ENCODE measurements around the gene VAPA. TPM values are rescaled to one million over a fixed set of nuclear protein-coding genes. Genes with fewer than 3 reads are reported as not detected.

VAPA gene
- total RNA-seq, 1 experiment from 2014 or later: 138 TPM

- peak; percentile 22 for DNase-seq
- H3K79me2 ChIP-seq (ENCODE audit: low read length): no peaks in the 10 kb centered on the region
- H3K9me2 ChIP-seq (replicated peaks; ENCODE audit: insufficient read depth, low read length): no peaks in the 10 kb centered on the region
- no peaks in the 10 kb centered on the region for H4K20me1 ChIP-seq (ENCODE audit: insufficient read depth, low read depth, low read length)
- H3K36me3 ChIP-seq (ENCODE audit: insufficient read depth, low read length): 0 out of 2 replicates have a peak, but pooled peaks cover 4% of the 10 kb centered on the region
- H3K9ac ChIP-seq (ENCODE audit: low read length): no peak overlapping the region
- H3K4me3 ChIP-seq (ENCODE audit: low read length): no peak overlapping the region
- H3K4me1 ChIP-seq (ENCODE audit: low read length): no peaks in the 10 kb centered on the region
- H3K9me3 ChIP-seq (ENCODE audit: low read length): peaks cover 13% of the 10 kb centered on the region; the same call in 1 of the 2 replicates
- no peak overlapping the region for H3K4me2 ChIP-seq (ENCODE audit: low read depth, low read length, poor library complexity, severe bottlenecking)
- no peak overlapping the region for H2AFZ ChIP-seq (ENCODE audit: low read length)
- no peaks in the 10 kb centered on the region for H3K27me3 ChIP-seq (ENCODE audit: low read length)
- no peak overlapping the region for H3K27ac ChIP-seq (ENCODE audit: low read length)
These were observed 88.5 kb downstream of the VAPA start for GRCh38 chr18:10002280-10002679.

- Histone ChIP-seq H3K4me3 (ENCODE audit: low read length) (no peak overlapping the region), H3K27ac (ENCODE audit: low read length) (no peak overlapping the region), H3K4me2 (ENCODE audit: low read depth, low read length, poor library complexity, severe bottlenecking) (no peak overlapping the region), H3K4me1 (ENCODE audit: low read length) (no peaks in the 10 kb centered on the region), H3K9me2 (replicated peaks; ENCODE audit: insufficient read depth, low read length) (no peaks in the 10 kb centered on the region), H3K27me3 (ENCODE audit: low read length) (no peaks in the 10 kb centered on the region), H3K9me3 (ENCODE audit: low read length) (peaks cover 5% of the 10 kb centered on the region; the same call in 1 of the 2 replicates), H4K20me1 (ENCODE audit: insufficient read depth, low read depth, low read length) (no peaks in the 10 kb centered on the region), H2AFZ (ENCODE audit: low read length) (no peak overlapping the region), H3K36me3 (ENCODE audit: insufficient read depth, low read length) (0 out of 2 replicates have a peak, but pooled peaks cover 4% of the 10 kb centered on the region), H3K79me2 (ENCODE audit: low read length) (no peaks in the 10 kb centered on the region), H3K9ac (ENCODE audit: low read length) (no peak overlapping the region)
- DNase-seq: peak; percentile 15
These were observed 89.5 kb downstream of the VAPA start for GRCh38 chr18:10003281-10003680.

- Histone ChIP-seq H3K4me1 (ENCODE audit: low read length) (no peaks in the 10 kb centered on the region), H3K9ac (ENCODE audit: low read length) (no peak overlapping the region), H3K9me3 (ENCODE audit: low read length) (no peaks in the 10 kb centered on the region), H3K27me3 (ENCODE audit: low read length) (no peaks in the 10 kb centered on the region), H3K4me2 (ENCODE audit: low read depth, low read length, poor library complexity, severe bottlenecking) (no peak overlapping the region), H3K4me3 (ENCODE audit: low read length) (no peak overlapping the region), H3K9me2 (replicated peaks; ENCODE audit: insufficient read depth, low read length) (no peaks in the 10 kb centered on the region), H3K79me2 (ENCODE audit: low read length) (no peaks in the 10 kb centered on the region), H2AFZ (ENCODE audit: low read length) (no peak overlapping the region), H3K27ac (ENCODE audit: low read length) (no peak overlapping the region), H4K20me1 (ENCODE audit: insufficient read depth, low read depth, low read length) (no peaks in the 10 kb centered on the region), H3K36me3 (ENCODE audit: insufficient read depth, low read length) (no peaks in the 10 kb centered on the region)
- DNase-seq: no peak
These were observed 90.0 kb downstream of the VAPA start for GRCh38 chr18:10003866-10004265.

GRCh38 chr18:10006311-10006893 is 92.6 kb downstream of the VAPA start:
- Histone ChIP-seq H3K27ac (ENCODE audit: low read length) (no peak overlapping the region), H3K4me3 (ENCODE audit: low read length) (no peak overlapping the region), H3K9me2 (replicated peaks; ENCODE audit: insufficient read depth, low read length) (no peaks in the 10 kb centered on the region), H3K27me3 (ENCODE audit: low read length) (no peaks in the 10 kb centered on the region), H3K4me1 (ENCODE audit: low read length) (no peaks in the 10 kb centered on the region), H3K36me3 (ENCODE audit: insufficient read depth, low read length) (no peaks in the 10 kb centered on the region), H3K9ac (ENCODE audit: low read length) (no peak overlapping the region), H2AFZ (ENCODE audit: low read length) (no peak overlapping the region), H3K9me3 (ENCODE audit: low read length) (no peaks in the 10 kb centered on the region), H4K20me1 (ENCODE audit: insufficient read depth, low read depth, low read length) (no peaks in the 10 kb centered on the region), H3K79me2 (ENCODE audit: low read length) (no peaks in the 10 kb centered on the region), H3K4me2 (ENCODE audit: low read depth, low read length, poor library complexity, severe bottlenecking) (no peak overlapping the region)
- DNase-seq: peak; percentile 49

GRCh38 chr18:10008006-10008647 is 94.3 kb downstream of the VAPA start:
- Histone ChIP-seq H3K36me3 (ENCODE audit: insufficient read depth, low read length) (no peaks in the 10 kb centered on the region), H3K27ac (ENCODE audit: low read length) (no peak overlapping the region), H2AFZ (ENCODE audit: low read length) (no peak overlapping the region), H3K4me1 (ENCODE audit: low read length) (no peaks in the 10 kb centered on the region), H4K20me1 (ENCODE audit: insufficient read depth, low read depth, low read length) (no peaks in the 10 kb centered on the region), H3K9me2 (replicated peaks; ENCODE audit: insufficient read depth, low read length) (no peaks in the 10 kb centered on the region), H3K9me3 (ENCODE audit: low read length) (no peaks in the 10 kb centered on the region), H3K4me2 (ENCODE audit: low read depth, low read length, poor library complexity, severe bottlenecking) (no peak overlapping the region), H3K79me2 (ENCODE audit: low read length) (no peaks in the 10 kb centered on the region), H3K9ac (ENCODE audit: low read length) (no peak overlapping the region), H3K4me3 (ENCODE audit: low read length) (no peak overlapping the region), H3K27me3 (ENCODE audit: low read length) (no peaks in the 10 kb centered on the region)
- peak; percentile 14 for DNase-seq

Small RNA genes within 50 kb of the gene (small RNA-seq; reads per million reads assigned to genes)
- 0.32 reads per million for gene RNA5SP450

Other genes with a start within 250 kb of the VAPA start
- not detected in 2 replicates for gene RAB31, start 205.7 kb upstream of the VAPA start, total RNA-seq (2014; rRNA removed; shearing (Covaris generic); ENCODE audit: low replicate concordance)
- gene TXNDC2, start 28.0 kb upstream of the VAPA start, total RNA-seq (2014; rRNA removed; shearing (Covaris generic); ENCODE audit: low replicate concordance): not detected in 2 replicates